ENCODE results near the gene ARPC5. TPM values are rescaled to one million over a fixed set of nuclear protein-coding genes. Genes with fewer than 3 reads are reported as not detected.

ARPC5 gene
- total and polyA plus RNA-seq, 10 of the 15 experiments (the other 5 are each of a cell fraction or from before 2014, with no cell fraction given): 238 to 784 (median 309) TPM

DNA sequence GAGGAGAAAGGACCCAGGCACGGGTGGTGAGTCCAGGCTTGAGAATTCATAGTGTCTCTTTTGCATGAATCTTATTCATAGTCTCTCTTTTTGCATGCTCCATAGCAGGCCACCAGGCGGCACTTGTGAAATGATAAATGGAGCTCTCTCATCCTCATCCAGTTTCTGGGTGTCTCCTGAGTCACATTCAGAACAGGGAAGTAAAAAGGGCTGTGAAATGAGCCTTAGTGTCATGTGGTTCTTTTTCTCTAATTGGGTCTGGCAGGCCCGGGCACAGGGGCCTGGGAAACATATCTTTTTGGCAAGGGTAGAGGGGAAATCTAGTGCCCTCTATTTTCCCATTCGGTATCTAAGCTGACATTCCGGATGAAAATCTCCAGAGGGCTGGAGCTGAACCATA is 26.3 kb downstream of the ARPC5 start:
- Histone ChIP-seq H3K4me2 (ENCODE audit: control insufficient read depth, insufficient read depth) (peak overlapping the region; percentile 46), H3K27ac (ENCODE audit: control insufficient read depth, insufficient read depth) (peak overlapping the region; percentile 53), H2AFZ (ENCODE audit: control insufficient read depth, low read depth, low read length) (peak overlapping the region; percentile 88), H3K4me1 (ENCODE audit: control insufficient read depth, insufficient read depth, low read length) (peaks cover 46% of the 10 kb centered on the region), H3K9me3 (replicated peaks; ENCODE audit: control insufficient read depth, insufficient read depth, low read length) (no peaks in the 10 kb centered on the region), H3K36me3 (ENCODE audit: control insufficient read depth in 2 of 2, insufficient read depth in 2 of 2, low read length in 1 of 2) (no peaks in the 10 kb centered on the region), H4K20me1 (ENCODE audit: control insufficient read depth, insufficient read depth) (no peaks in the 10 kb centered on the region), H3K4me3 (no peak overlapping the region), H3K79me2 (ENCODE audit: control insufficient read depth, insufficient read depth, low read length) (no peaks in the 10 kb centered on the region), H3K27me3 (replicated peaks in 1 of 2; ENCODE audit: control insufficient read depth in 2 of 2, insufficient read depth in 2 of 2, low read length in 1 of 2) (no peaks in the 10 kb centered on the region), H3K9ac (ENCODE audit: control insufficient read depth, insufficient read depth, low read length) (no peak overlapping the region)
- ChIA-PET RAD21 (ENCODE audit: unreplicated experiment) (interaction anchor here (0.7 to 6.1 kb wide), 16 partner anchors 10 to 306 kb away, joined by 3 to 69 read pairs (median 13); partner anchors contain the start of genes APOBEC4 and NCF2), POLR2A (interaction anchor here (0.6 to 9.4 kb wide), 6 partner anchors 11 to 224 kb away, joined by 3 to 199 read pairs (median 4); partner anchors contain the start of genes ARPC5 and NCF2), SMC1A (ENCODE audit: uncharacterized antibody, unreplicated experiment) (interaction anchor here (0.5 to 12.6 kb wide), 18 partner anchors 9 to 431 kb away, joined by 3 to 363 read pairs (median 6); partner anchors contain the start of genes APOBEC4, ARPC5 and NCF2), CTCF (interaction anchor here (0.8 to 9.8 kb wide), 20 partner anchors 8 to 332 kb away, joined by 3 to 152 read pairs (median 8); partner anchors contain the start of gene NCF2)
- BruUV-seq (replicated peaks): no TSS peak
- DNase-seq (ENCODE audit: low read depth, low spot score) (no peak), ATAC-seq (peak; percentile 62), FAIRE-seq (no peak)
- in situ Hi-C loops (cut with MboI): no loop called here
- 0% methylated on average over 5 of the region's 5 CpGs for WGBS (ENCODE audit: insufficient coverage, insufficient replicate concordance, low lambda C conversion rate, missing lambda C conversion rate)
- intact Hi-C loops (cut with micrococcal nuclease; ENCODE audit: unreplicated experiment): loop anchor here (1.0 to 5.0 kb wide), 3 partner anchors 13 to 307 kb away; partner anchors contain the start of gene SMG7
- TF ChIP-seq ZNF24 (IDR thresholded peaks at IDR 0.05): no peak
- TF ChIP-seq IRF4 (IDR thresholded peaks at IDR 0.05; ENCODE audit: low read depth, low read length): peak; percentile 55; the same call in 1 of the 2 replicates
- no peak for TF ChIP-seq ZNF217 (IDR thresholded peaks at IDR 0.05)
- no peak for TF ChIP-seq EGR1 (IDR thresholded peaks at IDR 0.05; ENCODE audit: borderline replicate concordance in 1 of 2, low read depth in 2 of 2, low read length in 2 of 2)
- no peak; the same call in 1 of the 2 replicates for TF ChIP-seq NFIC (IDR thresholded peaks at IDR 0.05; ENCODE audit: low read depth, low read length)
- TF ChIP-seq SREBF2 (IDR thresholded peaks at IDR 0.05; ENCODE audit: low read length): no peak
- no peak for TF ChIP-seq SIN3A (IDR thresholded peaks at IDR 0.05; ENCODE audit: low read depth, low read length)
- no peak for TF ChIP-seq SREBF1 (IDR thresholded peaks at IDR 0.05; ENCODE audit: low read length)
- TF ChIP-seq RELA (IDR thresholded peaks at IDR 0.05; ENCODE audit: borderline replicate concordance, partially characterized antibody): peak; percentile 23
- TF ChIP-seq CHD2 (IDR thresholded peaks at IDR 0.05; ENCODE audit: borderline replicate concordance, low read depth, low read length): no peak
- TF ChIP-seq YBX1 (IDR thresholded peaks at IDR 0.05): no peak
- TF ChIP-seq, protein P1, sequence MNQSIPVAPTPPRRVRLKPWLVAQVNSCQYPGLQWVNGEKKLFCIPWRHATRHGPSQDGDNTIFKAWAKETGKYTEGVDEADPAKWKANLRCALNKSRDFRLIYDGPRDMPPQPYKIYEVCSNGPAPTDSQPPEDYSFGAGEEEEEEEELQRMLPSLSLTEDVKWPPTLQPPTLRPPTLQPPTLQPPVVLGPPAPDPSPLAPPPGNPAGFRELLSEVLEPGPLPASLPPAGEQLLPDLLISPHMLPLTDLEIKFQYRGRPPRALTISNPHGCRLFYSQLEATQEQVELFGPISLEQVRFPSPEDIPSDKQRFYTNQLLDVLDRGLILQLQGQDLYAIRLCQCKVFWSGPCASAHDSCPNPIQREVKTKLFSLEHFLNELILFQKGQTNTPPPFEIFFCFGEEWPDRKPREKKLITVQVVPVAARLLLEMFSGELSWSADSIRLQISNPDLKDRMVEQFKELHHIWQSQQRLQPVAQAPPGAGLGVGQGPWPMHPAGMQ (IDR thresholded peaks at IDR 0.05; ENCODE audit: borderline replicate concordance): no peak
- TF ChIP-seq LARP7 (IDR thresholded peaks at IDR 0.05): no peak
- 0 out of 2 replicates have a peak, but pooled peaks have one; percentile 14 for TF ChIP-seq TCF12 (IDR thresholded peaks at IDR 0.05; ENCODE audit: low read depth, low read length)
- peak in 1 of 2 experiments; percentile 33; a peak in 1 of 4 replicates for TF ChIP-seq BHLHE40 (IDR thresholded peaks at IDR 0.05; ENCODE audit: borderline replicate concordance in 1 of 2, low read depth in 2 of 2, low read length in 1 of 2)
- TF ChIP-seq POLR2AphosphoS5 (IDR thresholded peaks at IDR 0.05; ENCODE audit: low read length): no peak
- TF ChIP-seq, protein P2, sequence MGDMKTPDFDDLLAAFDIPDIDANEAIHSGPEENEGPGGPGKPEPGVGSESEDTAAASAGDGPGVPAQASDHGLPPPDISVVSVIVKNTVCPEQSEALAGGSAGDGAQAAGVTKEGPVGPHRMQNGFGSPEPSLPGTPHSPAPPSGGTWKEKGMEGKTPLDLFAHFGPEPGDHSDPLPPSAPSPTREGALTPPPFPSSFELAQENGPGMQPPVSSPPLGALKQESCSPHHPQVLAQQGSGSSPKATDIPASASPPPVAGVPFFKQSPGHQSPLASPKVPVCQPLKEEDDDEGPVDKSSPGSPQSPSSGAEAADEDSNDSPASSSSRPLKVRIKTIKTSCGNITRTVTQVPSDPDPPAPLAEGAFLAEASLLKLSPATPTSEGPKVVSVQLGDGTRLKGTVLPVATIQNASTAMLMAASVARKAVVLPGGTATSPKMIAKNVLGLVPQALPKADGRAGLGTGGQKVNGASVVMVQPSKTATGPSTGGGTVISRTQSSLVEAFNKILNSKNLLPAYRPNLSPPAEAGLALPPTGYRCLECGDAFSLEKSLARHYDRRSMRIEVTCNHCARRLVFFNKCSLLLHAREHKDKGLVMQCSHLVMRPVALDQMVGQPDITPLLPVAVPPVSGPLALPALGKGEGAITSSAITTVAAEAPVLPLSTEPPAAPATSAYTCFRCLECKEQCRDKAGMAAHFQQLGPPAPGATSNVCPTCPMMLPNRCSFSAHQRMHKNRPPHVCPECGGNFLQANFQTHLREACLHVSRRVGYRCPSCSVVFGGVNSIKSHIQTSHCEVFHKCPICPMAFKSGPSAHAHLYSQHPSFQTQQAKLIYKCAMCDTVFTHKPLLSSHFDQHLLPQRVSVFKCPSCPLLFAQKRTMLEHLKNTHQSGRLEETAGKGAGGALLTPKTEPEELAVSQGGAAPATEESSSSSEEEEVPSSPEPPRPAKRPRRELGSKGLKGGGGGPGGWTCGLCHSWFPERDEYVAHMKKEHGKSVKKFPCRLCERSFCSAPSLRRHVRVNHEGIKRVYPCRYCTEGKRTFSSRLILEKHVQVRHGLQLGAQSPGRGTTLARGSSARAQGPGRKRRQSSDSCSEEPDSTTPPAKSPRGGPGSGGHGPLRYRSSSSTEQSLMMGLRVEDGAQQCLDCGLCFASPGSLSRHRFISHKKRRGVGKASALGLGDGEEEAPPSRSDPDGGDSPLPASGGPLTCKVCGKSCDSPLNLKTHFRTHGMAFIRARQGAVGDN (IDR thresholded peaks at IDR 0.05): peak; percentile 85
- peak; percentile 72; the same call in 1 of the 2 replicates for TF ChIP-seq SMC3 (IDR thresholded peaks at IDR 0.05; ENCODE audit: borderline replicate concordance, low read length)
- TF ChIP-seq, protein P3, sequence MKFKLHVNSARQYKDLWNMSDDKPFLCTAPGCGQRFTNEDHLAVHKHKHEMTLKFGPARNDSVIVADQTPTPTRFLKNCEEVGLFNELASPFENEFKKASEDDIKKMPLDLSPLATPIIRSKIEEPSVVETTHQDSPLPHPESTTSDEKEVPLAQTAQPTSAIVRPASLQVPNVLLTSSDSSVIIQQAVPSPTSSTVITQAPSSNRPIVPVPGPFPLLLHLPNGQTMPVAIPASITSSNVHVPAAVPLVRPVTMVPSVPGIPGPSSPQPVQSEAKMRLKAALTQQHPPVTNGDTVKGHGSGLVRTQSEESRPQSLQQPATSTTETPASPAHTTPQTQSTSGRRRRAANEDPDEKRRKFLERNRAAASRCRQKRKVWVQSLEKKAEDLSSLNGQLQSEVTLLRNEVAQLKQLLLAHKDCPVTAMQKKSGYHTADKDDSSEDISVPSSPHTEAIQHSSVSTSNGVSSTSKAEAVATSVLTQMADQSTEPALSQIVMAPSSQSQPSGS (IDR thresholded peaks at IDR 0.05; ENCODE audit: low read length): peak; percentile 34; the same call in 1 of the 2 replicates

All from GM12878 (cell line).